CMK (cell line): Measurements from ENCODE around the gene EN2.

ENCODE experiments used
- DNase-seq: peaks from one replicate; pipeline ENCODE4 v3.0.0-alpha.2; 2010; ENCODE audit warnings: low read depth

Gene EN2

GRCh38 chr7:155450970-155451801, 6.7 kb upstream of the EN2 start:
- no peak for DNase-seq

GRCh38 chr7:155451840-155452239, 6.1 kb upstream of the EN2 start:
- DNase-seq, result no peak

- no peak for DNase-seq
These were observed 5.2 kb upstream of the EN2 start for GRCh38 chr7:155452505-155453295.

GRCh38 chr7:155453296-155454182, 4.4 kb upstream of the EN2 start:
- no peak for DNase-seq

- no peak for DNase-seq
These were observed 3.5 kb upstream of the EN2 start for GRCh38 chr7:155454183-155455112.

GRCh38 chr7:155455132-155455693, 2.7 kb upstream of the EN2 start:
- no peak for DNase-seq

- DNase-seq, result no peak
These were observed 1.9 kb upstream of the EN2 start for GRCh38 chr7:155455776-155456737.

- DNase-seq, result no peak
These were observed 988 bp upstream of the EN2 start for GRCh38 chr7:155456738-155457543.

- DNase-seq, result no peak
These were observed 302 bp upstream of the EN2 start for GRCh38 chr7:155457544-155458110.

GRCh38 chr7:155458878-155459699, 1.2 kb downstream of the EN2 start:
- DNase-seq, result no peak

GRCh38 chr7:155459700-155460461, 2.0 kb downstream of the EN2 start:
- DNase-seq, result no peak

GRCh38 chr7:155460926-155461613, 3.1 kb downstream of the EN2 start:
- no peak for DNase-seq

GRCh38 chr7:155461631-155462030, 3.7 kb downstream of the EN2 start:
- DNase-seq, result no peak

- no peak for DNase-seq
These were observed 4.3 kb downstream of the EN2 start for GRCh38 chr7:155462163-155462735.

- DNase-seq, result no peak
These were observed 5.3 kb downstream of the EN2 start for GRCh38 chr7:155463114-155463811.
